Hepatocyte (in vitro differentiated cells): Measurements from ENCODE around the gene MRPL10.

Source experiments
- CTCF ChIP-seq: fragments of 200-600 bp; sonication (generic); IDR thresholded peaks from 2 replicates; pipeline ENCODE4 v1.5.1; 2016; ENCODE audit warnings: antibody characterized with exemption, mild to moderate bottlenecking; ENCODE audit not compliant: poor library complexity
- EZH2 ChIP-seq: fragments of 200-600 bp; sonication (generic); IDR thresholded peaks from 2 replicates; pipeline ENCODE4 v1.6.1; 2016; ENCODE audit warnings: antibody characterized with exemption, mild to moderate bottlenecking, borderline replicate concordance
- EZH2phosphoT487 ChIP-seq: fragments of 200-600 bp; sonication (generic); IDR thresholded peaks from one replicate; pipeline ENCODE4 v1.6.1; 2018; ENCODE audit warnings: antibody characterized with exemption, mild to moderate bottlenecking, low read depth, moderate library complexity; ENCODE audit not compliant: unreplicated experiment, severe bottlenecking

DNA sequence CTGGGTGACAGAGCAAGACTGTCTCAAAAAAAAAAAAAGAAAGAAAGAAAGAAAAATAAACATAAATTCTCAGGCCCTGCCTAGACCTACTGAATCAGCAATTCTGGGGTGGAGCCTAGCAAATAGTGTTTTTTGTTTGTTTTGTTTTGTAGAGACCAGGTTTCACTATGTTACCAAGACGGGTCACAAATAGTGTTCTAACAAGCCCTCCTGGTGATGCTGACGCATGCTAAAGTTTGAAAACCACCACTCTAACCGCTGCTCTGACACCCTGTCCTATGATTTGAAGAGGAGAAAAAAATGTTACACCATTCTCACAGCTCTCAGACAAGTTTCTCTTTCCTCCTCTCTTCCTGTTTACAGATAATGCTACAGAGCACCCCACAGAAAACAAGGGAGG, 1.5 kb downstream of the MRPL10 start:
- no peak for TF ChIP-seq EZH2
- no peak for TF ChIP-seq CTCF
- TF ChIP-seq EZH2phosphoT487 = no peak
